Measurements from ENCODE around the gene SPACA9.

The SPACA9 gene

GRCh38 chr9:132879457-132880323, 992 bp downstream of the SPACA9 start:
- Histone ChIP-seq H3K27ac (ENCODE audit: low read depth, low read length) (no peak overlapping the region), H3K36me3 (ENCODE audit: insufficient read depth, low read length) (no peaks in the 10 kb centered on the region), H3K27me3 (ENCODE audit: insufficient read depth, low read length) (no peaks in the 10 kb centered on the region), H3K4me3 (ENCODE audit: low read depth, low read length) (peak overlapping the region; percentile 92; the same call in 1 of the 2 replicates), H3K79me2 (ENCODE audit: control insufficient read depth, insufficient read depth, low read length, unreplicated experiment) (no peaks in the 10 kb centered on the region), H3K4me1 (ENCODE audit: control insufficient read depth, insufficient read depth, low read length, unreplicated experiment) (peaks cover 3% of the 10 kb centered on the region), H2AFZ (ENCODE audit: low read length, unreplicated experiment) (no peak overlapping the region)

- Histone ChIP-seq H3K79me2 (ENCODE audit: control insufficient read depth, insufficient read depth, low read length, unreplicated experiment) (no peaks in the 10 kb centered on the region), H2AFZ (ENCODE audit: low read length, unreplicated experiment) (no peak overlapping the region), H3K27me3 (ENCODE audit: insufficient read depth, low read length) (no peaks in the 10 kb centered on the region), H3K4me1 (ENCODE audit: control insufficient read depth, insufficient read depth, low read length, unreplicated experiment) (peaks cover 3% of the 10 kb centered on the region), H3K4me3 (ENCODE audit: low read depth, low read length) (no peak overlapping the region), H3K27ac (ENCODE audit: low read depth, low read length) (no peak overlapping the region), H3K36me3 (ENCODE audit: insufficient read depth, low read length) (no peaks in the 10 kb centered on the region)
Measured at GRCh38 chr9:132880324-132880661, 1.6 kb downstream of the SPACA9 start.

GRCh38 chr9:132881826-132882225, 3.1 kb downstream of the SPACA9 start:
- Histone ChIP-seq H3K36me3 (ENCODE audit: insufficient read depth, low read length) (no peaks in the 10 kb centered on the region), H3K79me2 (ENCODE audit: control insufficient read depth, insufficient read depth, low read length, unreplicated experiment) (no peaks in the 10 kb centered on the region), H3K27ac (ENCODE audit: low read depth, low read length) (no peak overlapping the region), H3K27me3 (ENCODE audit: insufficient read depth, low read length) (no peaks in the 10 kb centered on the region), H3K4me1 (ENCODE audit: control insufficient read depth, insufficient read depth, low read length, unreplicated experiment) (peaks cover 3% of the 10 kb centered on the region), H2AFZ (ENCODE audit: low read length, unreplicated experiment) (no peak overlapping the region), H3K4me3 (ENCODE audit: low read depth, low read length) (no peak overlapping the region)

- H3K4me3 ChIP-seq (ENCODE audit: low read depth, low read length): no peak overlapping the region
- no peak overlapping the region for H3K27ac ChIP-seq (ENCODE audit: low read depth, low read length)
- no peaks in the 10 kb centered on the region for H3K27me3 ChIP-seq (ENCODE audit: insufficient read depth, low read length)
- no peak overlapping the region for H2AFZ ChIP-seq (ENCODE audit: low read length, unreplicated experiment)
- no peaks in the 10 kb centered on the region for H3K36me3 ChIP-seq (ENCODE audit: insufficient read depth, low read length)
- H3K79me2 ChIP-seq (ENCODE audit: control insufficient read depth, insufficient read depth, low read length, unreplicated experiment): no peaks in the 10 kb centered on the region
- peaks cover 3% of the 10 kb centered on the region for H3K4me1 ChIP-seq (ENCODE audit: control insufficient read depth, insufficient read depth, low read length, unreplicated experiment)
Measured at GRCh38 chr9:132882616-132883015, 3.9 kb downstream of the SPACA9 start.

- H3K27ac ChIP-seq (ENCODE audit: low read depth, low read length): no peak overlapping the region
- H3K36me3 ChIP-seq (ENCODE audit: insufficient read depth, low read length): no peaks in the 10 kb centered on the region
- no peaks in the 10 kb centered on the region for H3K27me3 ChIP-seq (ENCODE audit: insufficient read depth, low read length)
- H3K4me1 ChIP-seq (ENCODE audit: control insufficient read depth, insufficient read depth, low read length, unreplicated experiment): peaks cover 3% of the 10 kb centered on the region
- H2AFZ ChIP-seq (ENCODE audit: low read length, unreplicated experiment): no peak overlapping the region
- no peaks in the 10 kb centered on the region for H3K79me2 ChIP-seq (ENCODE audit: control insufficient read depth, insufficient read depth, low read length, unreplicated experiment)
- H3K4me3 ChIP-seq (ENCODE audit: low read depth, low read length): no peak overlapping the region
Measured at GRCh38 chr9:132883349-132884294, 4.9 kb downstream of the SPACA9 start.

GRCh38 chr9:132885720-132886333, 7.1 kb downstream of the SPACA9 start:
- no peaks in the 10 kb centered on the region for H3K36me3 ChIP-seq (ENCODE audit: insufficient read depth, low read length)
- H3K27me3 ChIP-seq (ENCODE audit: insufficient read depth, low read length): no peaks in the 10 kb centered on the region
- H3K4me1 ChIP-seq (ENCODE audit: control insufficient read depth, insufficient read depth, low read length, unreplicated experiment): peaks cover 3% of the 10 kb centered on the region
- no peak overlapping the region for H3K27ac ChIP-seq (ENCODE audit: low read depth, low read length)
- H3K79me2 ChIP-seq (ENCODE audit: control insufficient read depth, insufficient read depth, low read length, unreplicated experiment): no peaks in the 10 kb centered on the region
- H3K4me3 ChIP-seq (ENCODE audit: low read depth, low read length): no peak overlapping the region
- H2AFZ ChIP-seq (ENCODE audit: low read length, unreplicated experiment): no peak overlapping the region

- no peaks in the 10 kb centered on the region for H3K79me2 ChIP-seq (ENCODE audit: control insufficient read depth, insufficient read depth, low read length, unreplicated experiment)
- H3K27me3 ChIP-seq (ENCODE audit: insufficient read depth, low read length): no peaks in the 10 kb centered on the region
- H3K4me1 ChIP-seq (ENCODE audit: control insufficient read depth, insufficient read depth, low read length, unreplicated experiment): peaks cover 3% of the 10 kb centered on the region
- no peak overlapping the region for H3K27ac ChIP-seq (ENCODE audit: low read depth, low read length)
- H3K36me3 ChIP-seq (ENCODE audit: insufficient read depth, low read length): no peaks in the 10 kb centered on the region
- H3K4me3 ChIP-seq (ENCODE audit: low read depth, low read length): no peak overlapping the region
- H2AFZ ChIP-seq (ENCODE audit: low read length, unreplicated experiment): no peak overlapping the region
Measured at GRCh38 chr9:132886334-132886725, 7.6 kb downstream of the SPACA9 start.

- Histone ChIP-seq H2AFZ (ENCODE audit: low read length, unreplicated experiment) (no peak overlapping the region), H3K27ac (ENCODE audit: low read depth, low read length) (no peak overlapping the region), H3K4me1 (ENCODE audit: control insufficient read depth, insufficient read depth, low read length, unreplicated experiment) (no peaks in the 10 kb centered on the region), H3K4me3 (ENCODE audit: low read depth, low read length) (no peak overlapping the region), H3K79me2 (ENCODE audit: control insufficient read depth, insufficient read depth, low read length, unreplicated experiment) (no peaks in the 10 kb centered on the region), H3K27me3 (ENCODE audit: insufficient read depth, low read length) (no peaks in the 10 kb centered on the region), H3K36me3 (ENCODE audit: insufficient read depth, low read length) (no peaks in the 10 kb centered on the region)
Measured at GRCh38 chr9:132887181-132888120, 8.8 kb downstream of the SPACA9 start.

- Histone ChIP-seq H3K79me2 (ENCODE audit: control insufficient read depth, insufficient read depth, low read length, unreplicated experiment) (no peaks in the 10 kb centered on the region), H3K27ac (ENCODE audit: low read depth, low read length) (no peak overlapping the region), H3K27me3 (ENCODE audit: insufficient read depth, low read length) (no peaks in the 10 kb centered on the region), H2AFZ (ENCODE audit: low read length, unreplicated experiment) (no peak overlapping the region), H3K4me3 (ENCODE audit: low read depth, low read length) (no peak overlapping the region), H3K36me3 (ENCODE audit: insufficient read depth, low read length) (no peaks in the 10 kb centered on the region), H3K4me1 (ENCODE audit: control insufficient read depth, insufficient read depth, low read length, unreplicated experiment) (no peaks in the 10 kb centered on the region)
Measured at GRCh38 chr9:132888151-132888550, 9.5 kb downstream of the SPACA9 start.

GRCh38 chr9:132892400-132892799, 13.7 kb downstream of the SPACA9 start:
- H3K27ac ChIP-seq (ENCODE audit: low read depth, low read length): no peak overlapping the region
- H3K27me3 ChIP-seq (ENCODE audit: insufficient read depth, low read length): no peaks in the 10 kb centered on the region
- no peak overlapping the region for H2AFZ ChIP-seq (ENCODE audit: low read length, unreplicated experiment)
- no peak overlapping the region for H3K4me3 ChIP-seq (ENCODE audit: low read depth, low read length)
- H3K36me3 ChIP-seq (ENCODE audit: insufficient read depth, low read length): 0 out of 2 replicates have a peak, but pooled peaks cover 8% of the 10 kb centered on the region
- no peaks in the 10 kb centered on the region for H3K4me1 ChIP-seq (ENCODE audit: control insufficient read depth, insufficient read depth, low read length, unreplicated experiment)
- no peaks in the 10 kb centered on the region for H3K79me2 ChIP-seq (ENCODE audit: control insufficient read depth, insufficient read depth, low read length, unreplicated experiment)

Data from ACC112 (cell line).